Stimulated activated CD4-positive, alpha-beta T cell treated with anti-CD3 and anti-CD28 coated beads, TNF-alpha, amount 100 ng/mL, for 48 hours (primary cell): Measurements from ENCODE around the gene LEP.
"Not testable (repeated sequence)": the region's sequence is repeated elsewhere in the genome, so short reads cannot be mapped to it uniquely, and the experiment has no call there.

ENCODE experiments used
- DNase-seq, 3 donors: peaks; one replicate each; pipeline ENCODE4 v3.0.0-alpha.2; 2020; ENCODE audit warnings: low read depth in 3 of 3

LEP gene

GRCh38 chr7:128210590-128211570 lies 30.2 kb upstream of the LEP start:
- no peak for DNase-seq

- DNase-seq: no peak
Measured at GRCh38 chr7:128211626-128212025, 29.5 kb upstream of the LEP start.

GRCh38 chr7:128214463-128214862 lies 26.6 kb upstream of the LEP start:
- DNase-seq: no peak

GRCh38 chr7:128215281-128215680 lies 25.8 kb upstream of the LEP start:
- DNase-seq: no peak

- no peak for DNase-seq
Measured at GRCh38 chr7:128215739-128216138, 25.3 kb upstream of the LEP start.

- DNase-seq: no peak
Measured at GRCh38 chr7:128217030-128217805, 23.9 kb upstream of the LEP start.

GRCh38 chr7:128217967-128218652 lies 23.0 kb upstream of the LEP start:
- DNase-seq: no peak

GRCh38 chr7:128219636-128220035 lies 21.4 kb upstream of the LEP start:
- no peak for DNase-seq

GRCh38 chr7:128221929-128222403 lies 19.1 kb upstream of the LEP start:
- DNase-seq: no peak

GRCh38 chr7:128226132-128226980 lies 14.7 kb upstream of the LEP start:
- DNase-seq: no peak

GRCh38 chr7:128227271-128227670 lies 13.8 kb upstream of the LEP start:
- no peak for DNase-seq

- no peak for DNase-seq
Measured at GRCh38 chr7:128231021-128231420, 10.1 kb upstream of the LEP start.

- no peak for DNase-seq
Measured at GRCh38 chr7:128231677-128232076, 9.4 kb upstream of the LEP start.

- no peak for DNase-seq
Measured at GRCh38 chr7:128233471-128233870, 7.6 kb upstream of the LEP start.

- DNase-seq: no peak
Measured at GRCh38 chr7:128234476-128235026, 6.5 kb upstream of the LEP start.

GRCh38 chr7:128235471-128235870 lies 5.6 kb upstream of the LEP start:
- DNase-seq: no peak

GRCh38 chr7:128236924-128237586 lies 4.0 kb upstream of the LEP start:
- no peak for DNase-seq

GRCh38 chr7:128239146-128239545 lies 1.9 kb upstream of the LEP start:
- DNase-seq: not testable (repeated sequence)

GRCh38 chr7:128242661-128243060 lies 1.6 kb downstream of the LEP start:
- no peak for DNase-seq

GRCh38 chr7:128243273-128243672 lies 2.2 kb downstream of the LEP start:
- DNase-seq: no peak
